ENCODE data around the gene LGALS3BP. TPM values are rescaled to one million over a fixed set of nuclear protein-coding genes. Genes with fewer than 3 reads are reported as not detected.

Gene LGALS3BP
- total and polyA plus RNA-seq, 4 donors = 66.0 to 224 (median 79.2) TPM

- WGBS = 91% methylated on average over 15 of the region's 15 CpGs
These were observed 7.1 kb downstream of the LGALS3BP start for GRCh38 chr17:78972507-78973105.

GRCh38 chr17:78971756-78972506 lies 7.8 kb downstream of the LGALS3BP start:
- H3K4me1 ChIP-seq (ENCODE audit: control insufficient read depth in 4 of 4, insufficient read depth in 4 of 4, low read length in 3 of 4) = peaks cover 0 to 9% (median 6%) of the 10 kb centered on the region in 4 donors
- H3K9me3 ChIP-seq (ENCODE audit: control insufficient read depth in 4 of 4, low read length in 3 of 4) = no peaks in the 10 kb centered on the region
- no peak overlapping the region for H3K4me3 ChIP-seq (ENCODE audit: low read depth in 1 of 3, low read length in 3 of 3)
- no peak overlapping the region for H3K9ac ChIP-seq (ENCODE audit: low read depth in 1 of 2, low read length in 2 of 2)
- 83% methylated on average over 22 of the region's 22 CpGs for WGBS
- no peak for DNase-seq (ENCODE audit: low spot score)
- TF ChIP-seq YY1 (IDR thresholded peaks at IDR 0.05) (no peak), MAX (IDR thresholded peaks at IDR 0.05) (no peak), NR2F2 (IDR thresholded peaks at IDR 0.05) (no peak)
- H3K36me3 ChIP-seq (ENCODE audit: control insufficient read depth in 4 of 4, insufficient read depth in 3 of 4, low read depth in 1 of 4, low read length in 3 of 4) = no peaks in the 10 kb centered on the region
- no peaks in the 10 kb centered on the region for H3K27me3 ChIP-seq (ENCODE audit: control insufficient read depth in 4 of 4, insufficient read depth in 4 of 4, low read length in 3 of 4)
- no peak overlapping the region for H3K27ac ChIP-seq (ENCODE audit: low read depth in 1 of 2, low read length in 2 of 2)

More at GRCh38 chr17:78972507-78973105, 7.1 kb downstream of the LGALS3BP start:
- Histone ChIP-seq H3K27me3 (ENCODE audit: control insufficient read depth in 4 of 4, insufficient read depth in 4 of 4, low read length in 3 of 4) (no peaks in the 10 kb centered on the region), H3K4me3 (ENCODE audit: low read depth in 1 of 3, low read length in 3 of 3) (no peak overlapping the region), H3K36me3 (ENCODE audit: control insufficient read depth in 4 of 4, insufficient read depth in 3 of 4, low read depth in 1 of 4, low read length in 3 of 4) (no peaks in the 10 kb centered on the region), H3K9me3 (ENCODE audit: control insufficient read depth in 4 of 4, low read length in 3 of 4) (no peaks in the 10 kb centered on the region), H3K9ac (ENCODE audit: low read depth in 1 of 2, low read length in 2 of 2) (no peak overlapping the region), H3K27ac (ENCODE audit: low read depth in 1 of 2, low read length in 2 of 2) (no peak overlapping the region), H3K4me1 (ENCODE audit: control insufficient read depth in 4 of 4, insufficient read depth in 4 of 4, low read length in 3 of 4) (peaks cover 0 to 14% (median 6%) of the 10 kb centered on the region in 4 donors)
- DNase-seq (ENCODE audit: low spot score) = no peak
- no peak for TF ChIP-seq ZBTB33 (IDR thresholded peaks at IDR 0.05)
- TF ChIP-seq ATF3 (IDR thresholded peaks at IDR 0.05) = no peak
- no peak for TF ChIP-seq SP1 (IDR thresholded peaks at IDR 0.05)
- no peak for TF ChIP-seq FOXA2 (IDR thresholded peaks at IDR 0.05)
- TF ChIP-seq CTCF (IDR thresholded peaks at IDR 0.05; ENCODE audit: low read depth, low read length, missing input control) = no peak
- no peak for TF ChIP-seq GABPA (IDR thresholded peaks at IDR 0.05 in 1 of 2, conservative IDR thresholded peaks at IDR 0.05 in 1 of 2)
- no peak for TF ChIP-seq NR2F2 (IDR thresholded peaks at IDR 0.05)
